Sigmoid colon (tissue), 7 donors: ENCODE results near the gene RILP. TPM values are rescaled to one million over a fixed set of nuclear protein-coding genes. Genes with fewer than 3 reads are reported as not detected.

Experiments
- DNase-seq: peaks from one replicate; pipeline ENCODE4 v3.0.0-alpha.2; 2019
- H3K27ac ChIP-seq, 4 donors: fragments of 200-600 bp; sonication (generic); one replicate each; pipeline ENCODE4 v1.5.1; 2016 to 2019; ENCODE audit warnings: mild to moderate bottlenecking in 1 of 4
- H3K27me3 ChIP-seq, 3 donors: fragments of 200-600 bp; sonication (generic); one replicate each; pipeline ENCODE4 v1.5.1; 2019; ENCODE audit warnings: mild to moderate bottlenecking in 1 of 3
- H3K36me3 ChIP-seq, 4 donors: fragments of 200-600 bp; sonication (generic); one replicate each; pipeline ENCODE4 v1.5.1; 2016 to 2019
- H3K4me1 ChIP-seq, 4 donors: fragments of 200-600 bp; sonication (generic); one replicate each; pipeline ENCODE4 v1.5.1; 2017 to 2019
- H3K4me3 ChIP-seq, 4 donors: fragments of 200-600 bp; sonication (generic); one replicate each; pipeline ENCODE4 v1.5.1; 2017 to 2019; ENCODE audit warnings: mild to moderate bottlenecking in 2 of 4, moderate library complexity in 1 of 4
- H3K9me3 ChIP-seq, 4 donors: fragments of 200-600 bp in 3 of 4; sonication (generic) in 3 of 4; one replicate each; pipeline versions ENCODE4 v1.5.1 to v1.6.1; 2013 to 2019
- EP300 ChIP-seq, 4 donors: sonication (generic); formaldehyde crosslinking; IDR thresholded peaks; one replicate each; pipeline ENCODE4 v1.6.1; 2017; ENCODE audit warnings: antibody characterized with exemption in 4 of 4
- POLR2A ChIP-seq, 2 donors: fragments of 450-650 bp; IDR thresholded peaks; one replicate each; pipeline ENCODE4 v1.6.1; 2016; ENCODE audit warnings: antibody characterized with exemption in 2 of 2, mild to moderate bottlenecking in 2 of 2, moderate library complexity in 2 of 2
- POLR2AphosphoS5 ChIP-seq, 4 donors: sonication (generic); formaldehyde crosslinking; IDR thresholded peaks; one replicate each; pipeline ENCODE4 v1.6.1; 2017; ENCODE audit warnings: antibody characterized with exemption in 4 of 4
- WGBS, 2 donors: extraction: QIAGEN DNeasy Blood & Tissue Kit; methylation state at CpG; one replicate each; pipeline ENCODE4 v1.1.7; 2013; 5-methylcytosine and 5-hydroxymethylcytosine counted together
- intact Hi-C: fragments of 100-400 bp; cut with DNase I; formaldehyde crosslinking; loops from one replicate; pipeline ENCODE4 v1.15.1; 2023
- polyA plus RNA-seq, 3 donors: library from polyadenylated mRNA; stranded (reverse); fragments of 200-250 nt; gene quantifications; one replicate each; pipeline ENCODE4 v1.2.3, GENCODE V29; 2013
- small RNA-seq, 3 donors: library from RNA; depleted of rRNA; stranded (forward); fragments of <200 nt; gene quantifications; one replicate each; pipeline ENCODE3, GENCODE V24; 2016
- total RNA-seq, 4 donors: library from RNA; depleted of rRNA; stranded (reverse); fragments of >200 nt; gene quantifications; one replicate each; pipeline ENCODE4 v1.1.0, GENCODE V29; 2016
- TF ChIP-seq, protein P1 (sequence below), 4 experiments: fragments of 450-650 bp in 3 of 4; fragments of 200-600 bp in 1 of 4; IDR thresholded peaks; one replicate each; pipeline ENCODE4 v1.5.1; 2016 to 2019; ENCODE audit warnings: antibody characterized with exemption in 4 of 4, mild to moderate bottlenecking in 3 of 4, moderate library complexity in 2 of 4
- donor health status: healthy with polysubstance abuse.
- donor health status: Bipolar disorder and iron deficiency.
- donor health status: healthy.

Gene RILP
- total and polyA plus RNA-seq, 7 donors, result 13.6 to 40.5 (median 28.5) TPM

DNA sequence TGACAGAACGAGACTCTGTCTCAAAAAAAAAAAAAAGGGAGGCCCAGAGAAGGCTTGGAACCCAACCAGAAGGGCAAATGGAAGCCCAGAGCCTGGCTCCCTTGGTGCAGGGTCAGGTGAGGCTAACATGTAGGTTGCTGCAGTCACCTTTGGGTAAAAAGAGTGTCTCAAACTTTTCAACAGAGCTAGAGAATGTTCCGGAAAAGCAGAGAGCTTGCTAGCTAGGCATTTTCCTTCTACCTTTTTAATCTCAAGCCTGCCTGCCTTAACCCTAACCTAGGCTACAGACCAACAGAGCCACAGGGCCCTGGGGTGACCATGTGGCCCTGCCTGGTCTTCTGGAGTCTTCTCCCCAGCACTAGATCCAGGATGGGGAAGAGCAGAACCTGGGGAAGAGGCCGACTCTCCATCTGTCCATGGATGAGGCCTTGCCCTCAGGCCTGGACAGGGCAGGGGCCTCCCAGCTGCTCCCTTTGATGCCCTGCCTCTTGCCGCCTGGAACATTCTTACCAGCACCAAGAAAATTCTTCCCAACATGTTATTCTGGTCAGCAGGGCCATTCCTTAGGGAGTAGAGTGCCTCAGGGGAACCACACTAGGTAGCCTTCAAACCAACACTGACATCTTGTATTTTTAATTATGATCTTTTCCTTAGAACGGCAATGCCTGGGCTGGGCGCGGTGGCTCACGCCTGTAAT, 51.1 kb downstream of the RILP start:
- H3K4me3 ChIP-seq, result no peak overlapping the region
- H3K27ac ChIP-seq, result no peak overlapping the region
- TF ChIP-seq POLR2AphosphoS5 (IDR thresholded peaks at IDR 0.05) (no peak), EP300 (IDR thresholded peaks at IDR 0.05) (no peak), POLR2A (IDR thresholded peaks at IDR 0.05) (no peak)
- TF ChIP-seq, protein P1, sequence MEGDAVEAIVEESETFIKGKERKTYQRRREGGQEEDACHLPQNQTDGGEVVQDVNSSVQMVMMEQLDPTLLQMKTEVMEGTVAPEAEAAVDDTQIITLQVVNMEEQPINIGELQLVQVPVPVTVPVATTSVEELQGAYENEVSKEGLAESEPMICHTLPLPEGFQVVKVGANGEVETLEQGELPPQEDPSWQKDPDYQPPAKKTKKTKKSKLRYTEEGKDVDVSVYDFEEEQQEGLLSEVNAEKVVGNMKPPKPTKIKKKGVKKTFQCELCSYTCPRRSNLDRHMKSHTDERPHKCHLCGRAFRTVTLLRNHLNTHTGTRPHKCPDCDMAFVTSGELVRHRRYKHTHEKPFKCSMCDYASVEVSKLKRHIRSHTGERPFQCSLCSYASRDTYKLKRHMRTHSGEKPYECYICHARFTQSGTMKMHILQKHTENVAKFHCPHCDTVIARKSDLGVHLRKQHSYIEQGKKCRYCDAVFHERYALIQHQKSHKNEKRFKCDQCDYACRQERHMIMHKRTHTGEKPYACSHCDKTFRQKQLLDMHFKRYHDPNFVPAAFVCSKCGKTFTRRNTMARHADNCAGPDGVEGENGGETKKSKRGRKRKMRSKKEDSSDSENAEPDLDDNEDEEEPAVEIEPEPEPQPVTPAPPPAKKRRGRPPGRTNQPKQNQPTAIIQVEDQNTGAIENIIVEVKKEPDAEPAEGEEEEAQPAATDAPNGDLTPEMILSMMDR (IDR thresholded peaks at IDR 0.05), result no peak
- no peaks in the 10 kb centered on the region for H3K9me3 ChIP-seq
- no peaks in the 10 kb centered on the region for H3K36me3 ChIP-seq
- H3K4me1 ChIP-seq, result no peaks in the 10 kb centered on the region
- WGBS, 2 donors, result 86 to 92% methylated on average over 8 of the region's 8 CpGs
- intact Hi-C loops, result no loop called here
- no peaks in the 10 kb centered on the region for H3K27me3 ChIP-seq
- DNase-seq, result no peak

DNA sequence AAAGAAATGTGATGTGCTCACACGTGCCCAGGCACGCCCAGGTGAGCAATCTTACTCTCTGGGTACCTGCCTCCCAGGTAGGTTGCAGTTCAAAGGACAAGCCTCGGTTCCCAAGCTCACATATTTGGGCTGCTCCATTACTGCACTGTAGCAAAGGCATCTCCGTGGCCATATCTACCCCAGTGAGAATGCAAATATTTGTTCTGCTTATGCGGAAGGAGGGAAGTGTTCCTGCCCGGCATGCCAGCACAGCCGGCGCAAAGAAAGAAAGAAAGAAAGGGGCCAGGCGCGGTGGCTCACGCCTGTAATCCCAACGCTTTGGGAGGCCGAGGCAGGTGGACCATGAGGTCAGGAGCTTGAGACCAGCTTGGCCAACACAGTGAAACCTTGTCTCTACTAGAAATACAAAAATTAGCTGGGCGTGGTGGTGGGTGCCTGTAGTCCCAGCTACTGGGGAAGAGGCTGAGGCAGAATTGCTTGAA, 51.8 kb downstream of the RILP start:
- TF ChIP-seq POLR2A (IDR thresholded peaks at IDR 0.05), result no peak
- TF ChIP-seq EP300 (IDR thresholded peaks at IDR 0.05), result no peak
- TF ChIP-seq POLR2AphosphoS5 (IDR thresholded peaks at IDR 0.05), result no peak
- TF ChIP-seq, protein P1 (IDR thresholded peaks at IDR 0.05), result no peak
- no peaks in the 10 kb centered on the region for H3K27me3 ChIP-seq
- H3K4me1 ChIP-seq, result no peaks in the 10 kb centered on the region
- DNase-seq, result no peak
- no peaks in the 10 kb centered on the region for H3K9me3 ChIP-seq
- no peaks in the 10 kb centered on the region for H3K36me3 ChIP-seq
- H3K4me3 ChIP-seq, result no peak overlapping the region
- H3K27ac ChIP-seq, result no peak overlapping the region
- 20 to 68% methylated on average over 14 of the region's 14 CpGs for WGBS, 2 donors
- intact Hi-C loops, result no loop called here

Small RNAs within 50 kb of the gene (small RNA-seq; reads per million reads assigned to genes)
- 0 to 0.07 (median 0) reads per million in 3 donors for gene RN7SL105P

Other genes with a start within 250 kb of the RILP start
- gene YWHAE, start 249.6 kb downstream of the RILP start, total RNA-seq, result 100 to 1,000 TPM; 353 to 507 (median 431) TPM
- 100 to 1,000 TPM; 312 to 440 (median 350) TPM for gene YWHAE, start 249.6 kb downstream of the RILP start, polyA plus RNA-seq
- gene CRK, start 193.6 kb downstream of the RILP start, total RNA-seq, result 10 to 100 TPM; 61.5 to 88.7 (median 76.1) TPM
- 10 to 100 TPM; 33.6 to 68.4 (median 48.0) TPM for gene CRK, start 193.6 kb downstream of the RILP start, polyA plus RNA-seq
- gene MYO1C, start 157.2 kb downstream of the RILP start, total RNA-seq, result 100 to 1,000 TPM; 102 to 179 (median 117) TPM
- gene MYO1C, start 157.2 kb downstream of the RILP start, polyA plus RNA-seq, result 100 to 1,000 TPM in 1 of 3 donors, 10 to 100 TPM in 2; 72.7 to 116 (median 86.2) TPM
- 10 to 100 TPM; 41.0 to 66.5 (median 58.7) TPM for gene INPP5K, start 133.3 kb downstream of the RILP start, total RNA-seq
- gene INPP5K, start 133.3 kb downstream of the RILP start, polyA plus RNA-seq, result 10 to 100 TPM; 25.7 to 33.1 (median 31.2) TPM
- 10 to 100 TPM; 28.5 to 45.1 (median 34.4) TPM for gene PITPNA, start 87.1 kb downstream of the RILP start, total RNA-seq
- gene PITPNA, start 87.1 kb downstream of the RILP start, polyA plus RNA-seq, result 10 to 100 TPM; 33.8 to 41.9 (median 37.8) TPM
- 1 to 10 TPM; 7.1 to 9.2 (median 7.9) TPM for gene SLC43A2, start 21.0 kb downstream of the RILP start, total RNA-seq
- 10 to 100 TPM in 1 of 3 donors, 1 to 10 TPM in 2; 2.4 to 16.5 (median 4.4) TPM for gene SLC43A2, start 21.0 kb downstream of the RILP start, polyA plus RNA-seq
- 10 to 100 TPM in 1 of 4 donors, 1 to 10 TPM in 3; 4.3 to 10.2 (median 5.9) TPM for gene SCARF1, start 4.1 kb downstream of the RILP start, total RNA-seq
- 1 to 10 TPM; 2.1 to 7.5 (median 2.4) TPM for gene SCARF1, start 4.1 kb downstream of the RILP start, polyA plus RNA-seq
- gene PRPF8, start 35.0 kb upstream of the RILP start, total RNA-seq, result 100 to 1,000 TPM; 115 to 155 (median 125) TPM
- 10 to 100 TPM; 25.9 to 92.8 (median 34.2) TPM for gene PRPF8, start 35.0 kb upstream of the RILP start, polyA plus RNA-seq
- 1 to 10 TPM; 2.6 to 5.4 (median 4.1) TPM for gene TLCD2, start 60.5 kb upstream of the RILP start, total RNA-seq
- 10 to 100 TPM in 1 of 3 donors, 1 to 10 TPM in 2; 7.2 to 23.2 (median 9.2) TPM for gene TLCD2, start 60.5 kb upstream of the RILP start, polyA plus RNA-seq
- 10 to 100 TPM; 21.8 to 49.3 (median 28.2) TPM for gene WDR81, start 74.8 kb upstream of the RILP start, total RNA-seq
- 10 to 100 TPM in 1 of 3 donors, 1 to 10 TPM in 2; 6.6 to 29.3 (median 7.4) TPM for gene WDR81, start 74.8 kb upstream of the RILP start, polyA plus RNA-seq
- gene SERPINF2, start 93.0 kb upstream of the RILP start, total RNA-seq, result 1 to 10 TPM; 2.9 to 7.2 (median 4.1) TPM
- 10 to 100 TPM in 1 of 3 donors, 1 to 10 TPM in 1, under 1 TPM in 1; 0.69 to 12.9 (median 1.2) TPM for gene SERPINF2, start 93.0 kb upstream of the RILP start, polyA plus RNA-seq
- gene SERPINF1, start 112.2 kb upstream of the RILP start, total RNA-seq, result 100 to 1,000 TPM; 275 to 539 (median 352) TPM
- 100 to 1,000 TPM in 2 of 3 donors, 10 to 100 TPM in 1; 77.7 to 124 (median 112) TPM for gene SERPINF1, start 112.2 kb upstream of the RILP start, polyA plus RNA-seq
- 10 to 100 TPM; 14.3 to 19.1 (median 17.1) TPM for gene SMYD4, start 180.0 kb upstream of the RILP start, total RNA-seq
- 1 to 10 TPM; 2.4 to 8.8 (median 2.5) TPM for gene SMYD4, start 180.0 kb upstream of the RILP start, polyA plus RNA-seq
- 10 to 100 TPM; 27.8 to 46.8 (median 31.1) TPM for gene RPA1, start 180.1 kb upstream of the RILP start, total RNA-seq
- gene RPA1, start 180.1 kb upstream of the RILP start, polyA plus RNA-seq, result 10 to 100 TPM; 16.2 to 35.2 (median 27.6) TPM